ENCODE data around the gene GLP1R. TPM values are rescaled to one million over a fixed set of nuclear protein-coding genes. Genes with fewer than 3 reads are reported as not detected.

The GLP1R gene
- total RNA-seq, 1 donor from 2014 or later = not detected

- DNase-seq (ENCODE audit: low spot score) = no peak
- no peak overlapping the region for H3K4me3 Mint-ChIP-seq (ENCODE audit: unreplicated experiment)
- H3K27ac Mint-ChIP-seq (ENCODE audit: unreplicated experiment) = no peak overlapping the region
- no peaks in the 10 kb centered on the region for H3K36me3 Mint-ChIP-seq (ENCODE audit: low read depth)
- no peaks in the 10 kb centered on the region for H3K4me1 Mint-ChIP-seq (ENCODE audit: low read depth)
- no peaks in the 10 kb centered on the region for H3K9me3 Mint-ChIP-seq (ENCODE audit: low read depth)
- TF ChIP-seq CTCF (IDR thresholded peaks at IDR 0.05) = no peak
- H3K27me3 Mint-ChIP-seq (ENCODE audit: low read depth) = peaks cover 52% of the 10 kb centered on the region
Observed at GRCh38 chr6:39087197-39087596, 38.6 kb downstream of the GLP1R start.

- Mint-ChIP-seq H3K36me3 (ENCODE audit: low read depth) (no peaks in the 10 kb centered on the region), H3K27ac (ENCODE audit: unreplicated experiment) (no peak overlapping the region), H3K27me3 (ENCODE audit: low read depth) (peaks cover 48% of the 10 kb centered on the region), H3K9me3 (ENCODE audit: low read depth) (no peaks in the 10 kb centered on the region), H3K4me3 (ENCODE audit: unreplicated experiment) (no peak overlapping the region), H3K4me1 (ENCODE audit: low read depth) (no peaks in the 10 kb centered on the region)
- peak; percentile 72 for TF ChIP-seq CTCF (IDR thresholded peaks at IDR 0.05)
- DNase-seq (ENCODE audit: low spot score) = no peak
Observed at GRCh38 chr6:39088331-39088730, 39.8 kb downstream of the GLP1R start.

GRCh38 chr6:39090036-39090435 is 41.5 kb downstream of the GLP1R start:
- TF ChIP-seq CTCF (IDR thresholded peaks at IDR 0.05) = no peak
- Mint-ChIP-seq H3K4me3 (ENCODE audit: unreplicated experiment) (no peak overlapping the region), H3K9me3 (ENCODE audit: low read depth) (no peaks in the 10 kb centered on the region), H3K4me1 (ENCODE audit: low read depth) (no peaks in the 10 kb centered on the region), H3K36me3 (ENCODE audit: low read depth) (no peaks in the 10 kb centered on the region), H3K27ac (ENCODE audit: unreplicated experiment) (no peak overlapping the region), H3K27me3 (ENCODE audit: low read depth) (peaks cover 41% of the 10 kb centered on the region)
- DNase-seq (ENCODE audit: low spot score) = no peak

- Mint-ChIP-seq H3K36me3 (ENCODE audit: low read depth) (no peaks in the 10 kb centered on the region), H3K4me3 (ENCODE audit: unreplicated experiment) (no peak overlapping the region), H3K27me3 (ENCODE audit: low read depth) (peaks cover 38% of the 10 kb centered on the region)
Observed at GRCh38 chr6:39091220-39091619, 42.6 kb downstream of the GLP1R start.

GRCh38 chr6:39092124-39092523 is 43.5 kb downstream of the GLP1R start:
- no peak for DNase-seq (ENCODE audit: low spot score)
- no peaks in the 10 kb centered on the region for H3K4me1 Mint-ChIP-seq (ENCODE audit: low read depth)

More at GRCh38 chr6:39091220-39091619, 42.6 kb downstream of the GLP1R start:
- no peak for DNase-seq (ENCODE audit: low spot score)
- TF ChIP-seq CTCF (IDR thresholded peaks at IDR 0.05) = no peak
- Mint-ChIP-seq H3K27ac (ENCODE audit: unreplicated experiment) (no peak overlapping the region), H3K4me1 (ENCODE audit: low read depth) (no peaks in the 10 kb centered on the region), H3K9me3 (ENCODE audit: low read depth) (no peaks in the 10 kb centered on the region)

More at GRCh38 chr6:39092124-39092523, 43.5 kb downstream of the GLP1R start:
- Mint-ChIP-seq H3K36me3 (ENCODE audit: low read depth) (no peaks in the 10 kb centered on the region), H3K9me3 (ENCODE audit: low read depth) (no peaks in the 10 kb centered on the region), H3K27ac (ENCODE audit: unreplicated experiment) (no peak overlapping the region), H3K4me3 (ENCODE audit: unreplicated experiment) (no peak overlapping the region), H3K27me3 (ENCODE audit: low read depth) (peaks cover 29% of the 10 kb centered on the region)
- TF ChIP-seq CTCF (IDR thresholded peaks at IDR 0.05) = no peak

Measured in chondrocyte (in vitro differentiated cells).